HepG2 (cell line): Measurements from ENCODE around the gene TMC8. TPM values are rescaled to one million over a fixed set of nuclear protein-coding genes. Genes with fewer than 3 reads are reported as not detected.
A peak's percentile ranks its signal among the peaks of the same experiment; 100 is the strongest.

ENCODE experiments used
- AKNA ChIP-seq: sonication (generic); formaldehyde crosslinking; IDR thresholded peaks from 2 replicates; pipeline ENCODE4 v1.4.0; 2020; ENCODE audit warnings: missing genetic modification reagents, borderline replicate concordance
- ELK4 ChIP-seq: sonication (generic); formaldehyde crosslinking; IDR thresholded peaks from 2 replicates; pipeline ENCODE4 v1.9.0; 2021; ENCODE audit warnings: missing genetic modification reagents, borderline replicate concordance
- FOXO4 ChIP-seq: sonication (generic); formaldehyde crosslinking; conservative IDR thresholded peaks from 2 replicates; pipeline ENCODE4 v1.8.1; 2023; ENCODE audit warnings: missing genetic modification reagents
- LCORL ChIP-seq, 2 experiments: fragments of 450-650 bp in 1 of 2; sonication (generic) in 1 of 2; formaldehyde crosslinking in 1 of 2; IDR thresholded peaks; 2 replicates each; pipeline versions ENCODE4 v1.5.0 to v1.6.1; 2017 to 2020; ENCODE audit warnings: antibody characterized with exemption in 1 of 2, missing genetic modification reagents in 1 of 2
- MAFK ChIP-seq, 2 experiments: IDR thresholded peaks in 1 of 2; conservative IDR thresholded peaks in 1 of 2; 2 replicates each; pipeline ENCODE4 v1.6.1; 2011; ENCODE audit warnings: improper control_type of control experiment in 2 of 2, low read length in 2 of 2
- MXD3 ChIP-seq: IDR thresholded peaks from 2 replicates; pipeline ENCODE4 v1.6.1; 2016; ENCODE audit warnings: mild to moderate bottlenecking, missing biosample characterization, missing genetic modification reagents
- RARA ChIP-seq: IDR thresholded peaks from 2 replicates; pipeline ENCODE4 v1.6.1; 2016; ENCODE audit warnings: missing genetic modification reagents, missing compliant biosample characterization
- SKI ChIP-seq: fragments of 450-650 bp; IDR thresholded peaks from one replicate; pipeline ENCODE4 v1.6.1; 2018; ENCODE audit warnings: mild to moderate bottlenecking; ENCODE audit not compliant: partially characterized antibody
- TRAFD1 ChIP-seq: sonication (generic); formaldehyde crosslinking; IDR thresholded peaks from 2 replicates; pipeline ENCODE4 v1.5.1; 2020; ENCODE audit warnings: missing genetic modification reagents, mild to moderate bottlenecking, borderline replicate concordance
- ZIK1 ChIP-seq: sonication (generic); formaldehyde crosslinking; IDR thresholded peaks from 2 replicates; pipeline ENCODE4 v1.5.0; 2020; ENCODE audit warnings: mild to moderate bottlenecking, low read depth, missing genetic modification reagents, borderline replicate concordance
- ZNF136 ChIP-seq: sonication (generic); formaldehyde crosslinking; IDR thresholded peaks from 2 replicates; pipeline ENCODE4 v1.8.1; 2022; ENCODE audit warnings: low read depth, mild to moderate bottlenecking, moderate library complexity, missing genetic modification reagents
- ZNF276 ChIP-seq: sonication (generic); formaldehyde crosslinking; IDR thresholded peaks from 2 replicates; pipeline ENCODE4 v1.4.0; 2020; ENCODE audit warnings: mild to moderate bottlenecking, low read depth, missing genetic modification reagents
- ZNF3 ChIP-seq: IDR thresholded peaks from 2 replicates; pipeline ENCODE4 v1.7.0; 2017; ENCODE audit warnings: inconsistent platforms
- polyA plus RNA-seq, 8 experiments: library from polyadenylated mRNA; depleted of rRNA in 3 of 8; stranded (reverse) in 7 of 8; unstranded in 1 of 8; fragments of >200 nt; fragmentation: Illumina TruSeq in 4 of 8; extraction: Trizol in 4 of 8; gene quantifications; 2 replicates each; pipeline versions ENCODE4 v1.2.1 to v1.2.3, GENCODE V29; 2011 to 2016; ENCODE audit warnings: low read depth in 4 of 8, missing spikeins in 1 of 8, mixed read lengths in 1 of 8; ENCODE audit not compliant: insufficient read depth in 1 of 8
- total RNA-seq, 5 experiments: library from RNA; depleted of rRNA; stranded (reverse); fragments of >200 nt; fragmentation: Illumina TruSeq; extraction: Trizol; gene quantifications; 2 replicates each; pipeline ENCODE4 v1.2.3, GENCODE V29; 2016; ENCODE audit warnings: low read depth in 1 of 5

The TMC8 gene
- total and polyA plus RNA-seq, 2 of the 13 experiments (the other 11 are each of a cell fraction or from before 2014, with no cell fraction given): 0.53 to 7.8 TPM

- TF ChIP-seq TRAFD1 (CRISPR knock-in tag) (no peak), AKNA (no peak), ZNF3 (CRISPR knock-in tag) (no peak), LCORL (IDR thresholded peaks at IDR 0.05) (no peak), LCORL (CRISPR knock-in tag; IDR thresholded peaks at IDR 0.05) (peak; percentile 67), FOXO4 (CRISPR knock-in tag) (0 out of 2 replicates have a peak, but pooled peaks have one; percentile 86), ZNF276 (CRISPR knock-in tag) (peak; percentile 53; the same call in 1 of the 2 replicates), RARA (CRISPR knock-in tag) (peak; percentile 75), ZNF136 (no peak), SKI (no peak), ELK4 (no peak), MXD3 (CRISPR knock-in tag) (peak; percentile 12; the same call in 1 of the 2 replicates), MAFK (conservative IDR thresholded peaks at IDR 0.05 in 1 of 2, IDR thresholded peaks at IDR 0.05 in 1 of 2; ENCODE audit: low read length in 2 of 2) (no peak), ZIK1 (peak; percentile 83; the same call in 1 of the 2 replicates)
Measured at GRCh38 chr17:78117027-78117981, 13.3 kb upstream of the TMC8 start (continued).
